C4-2B (cell line): Measurements from ENCODE around the gene CACNA1H.

Experiments
- H3K27ac ChIP-seq: fragments of 450-650 bp; 2 replicates; pipeline ENCODE4 v1.5.1; 2017
- ZFX ChIP-seq: fragments of 450-650 bp; IDR thresholded peaks from 2 replicates; pipeline ENCODE4 v1.6.1; 2017
- TF ChIP-seq, protein P1 (sequence below): fragments of 450-650 bp; conservative IDR thresholded peaks from 2 replicates; pipeline ENCODE4 v1.5.1; 2017; ENCODE audit warnings: mild to moderate bottlenecking

CACNA1H gene

DNA sequence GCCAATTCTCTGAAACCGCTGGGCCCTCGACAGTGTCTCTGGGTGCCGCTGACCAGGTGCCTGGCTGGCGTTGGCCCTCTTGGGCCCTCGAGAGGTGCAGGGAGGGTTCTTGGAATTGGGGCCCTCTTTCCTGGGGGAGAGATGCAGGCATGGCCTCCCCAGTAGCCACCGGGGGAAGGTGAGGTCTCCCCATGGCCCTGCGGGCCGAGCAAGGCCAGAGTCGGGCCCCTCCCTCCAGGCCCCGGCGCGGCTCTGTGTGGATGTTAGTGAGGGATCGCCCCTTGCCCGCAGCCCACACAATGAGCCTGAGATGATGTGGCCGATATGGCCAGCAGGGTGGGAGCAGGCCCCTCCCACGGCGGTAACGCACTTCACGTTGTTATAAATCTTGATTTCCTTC is 33.8 kb upstream of the CACNA1H start:
- no peak overlapping the region for H3K27ac ChIP-seq
- TF ChIP-seq, protein P1, sequence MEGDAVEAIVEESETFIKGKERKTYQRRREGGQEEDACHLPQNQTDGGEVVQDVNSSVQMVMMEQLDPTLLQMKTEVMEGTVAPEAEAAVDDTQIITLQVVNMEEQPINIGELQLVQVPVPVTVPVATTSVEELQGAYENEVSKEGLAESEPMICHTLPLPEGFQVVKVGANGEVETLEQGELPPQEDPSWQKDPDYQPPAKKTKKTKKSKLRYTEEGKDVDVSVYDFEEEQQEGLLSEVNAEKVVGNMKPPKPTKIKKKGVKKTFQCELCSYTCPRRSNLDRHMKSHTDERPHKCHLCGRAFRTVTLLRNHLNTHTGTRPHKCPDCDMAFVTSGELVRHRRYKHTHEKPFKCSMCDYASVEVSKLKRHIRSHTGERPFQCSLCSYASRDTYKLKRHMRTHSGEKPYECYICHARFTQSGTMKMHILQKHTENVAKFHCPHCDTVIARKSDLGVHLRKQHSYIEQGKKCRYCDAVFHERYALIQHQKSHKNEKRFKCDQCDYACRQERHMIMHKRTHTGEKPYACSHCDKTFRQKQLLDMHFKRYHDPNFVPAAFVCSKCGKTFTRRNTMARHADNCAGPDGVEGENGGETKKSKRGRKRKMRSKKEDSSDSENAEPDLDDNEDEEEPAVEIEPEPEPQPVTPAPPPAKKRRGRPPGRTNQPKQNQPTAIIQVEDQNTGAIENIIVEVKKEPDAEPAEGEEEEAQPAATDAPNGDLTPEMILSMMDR, result no peak
- no peak for TF ChIP-seq ZFX

DNA sequence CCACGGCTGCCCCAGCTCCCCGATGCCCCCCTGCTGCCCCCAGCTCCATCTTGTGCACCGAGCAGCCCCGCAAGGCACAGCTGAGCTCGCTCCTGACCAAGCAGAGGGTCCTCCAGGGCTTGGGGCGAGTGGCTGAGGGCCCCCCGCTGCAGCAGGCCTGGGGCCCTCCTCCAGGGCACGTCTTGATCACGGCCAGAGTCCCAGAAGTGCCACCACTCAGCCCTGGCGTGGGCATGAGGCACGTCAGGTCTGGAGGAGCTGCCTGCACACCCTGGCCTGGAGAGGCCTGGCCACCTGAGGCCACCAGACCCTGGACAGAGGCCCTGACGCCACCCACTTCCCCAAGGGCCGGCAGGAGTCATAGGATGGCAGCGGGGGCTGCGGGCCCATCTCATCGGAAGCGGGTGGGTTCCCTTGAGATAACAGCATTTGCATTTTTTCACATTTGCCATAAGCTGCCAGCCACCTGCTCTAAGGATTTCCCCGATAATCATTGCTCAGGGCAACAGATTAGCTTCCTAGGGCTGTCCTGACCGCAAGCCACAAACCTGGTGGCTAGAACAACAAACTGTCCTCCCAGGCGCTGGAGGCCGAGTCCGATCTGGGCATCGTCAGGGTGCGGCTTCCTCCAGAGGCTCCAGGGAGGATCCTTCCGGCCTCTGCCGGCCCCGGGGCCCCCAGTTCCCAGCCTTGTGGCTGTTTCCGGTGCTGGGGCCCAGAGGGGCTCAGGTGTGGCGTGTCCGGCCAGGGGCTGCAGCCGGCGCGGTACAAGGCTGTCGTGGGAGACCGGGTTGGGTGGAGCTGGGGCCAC is 32.9 kb upstream of the CACNA1H start:
- TF ChIP-seq, protein P1, result no peak
- no peak for TF ChIP-seq ZFX
- H3K27ac ChIP-seq, result no peak overlapping the region

DNA sequence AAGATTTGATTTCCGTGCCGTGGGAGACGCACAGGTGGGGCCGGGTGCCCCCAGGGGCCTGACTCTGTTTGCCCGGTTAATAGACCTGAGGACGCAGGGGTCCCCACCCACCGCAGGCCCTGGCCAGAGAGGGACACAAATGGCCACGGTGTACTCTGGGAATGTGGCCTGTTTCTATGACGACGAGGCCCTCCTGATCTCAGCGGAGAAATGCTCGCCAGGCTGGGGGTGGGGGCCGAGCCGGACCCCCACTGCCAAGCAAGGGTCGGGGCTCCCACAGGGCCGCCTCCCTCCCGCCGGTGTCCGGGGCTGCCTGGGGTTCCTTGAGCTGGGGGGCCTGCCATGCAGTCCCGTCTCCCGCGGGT is 32.3 kb upstream of the CACNA1H start:
- TF ChIP-seq, protein P1, result no peak
- TF ChIP-seq ZFX, result no peak

DNA sequence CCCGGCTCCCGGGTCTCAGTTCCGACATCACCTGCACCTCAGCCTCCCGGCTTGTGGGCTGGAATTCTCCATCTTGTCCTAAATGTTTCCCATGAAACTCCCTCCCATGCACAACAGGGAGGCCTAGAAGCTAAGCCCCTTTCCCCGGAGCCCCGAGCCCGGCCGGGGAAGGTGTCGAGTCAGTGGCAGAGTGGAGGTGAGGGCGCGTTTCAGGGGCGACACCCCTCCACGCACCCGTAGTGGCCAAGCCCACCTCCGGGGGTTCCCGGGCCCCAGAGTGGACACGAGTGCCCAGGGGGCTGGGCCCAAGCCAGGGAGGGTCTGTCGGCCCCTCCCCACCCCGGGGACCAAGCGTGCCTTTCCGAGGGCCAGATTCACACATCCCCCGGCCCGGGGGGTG is 31.9 kb upstream of the CACNA1H start:
- no peak for TF ChIP-seq ZFX
- TF ChIP-seq, protein P1, result no peak
- H3K27ac ChIP-seq, result no peak overlapping the region

More for the DNA sequence above, 32.3 kb upstream of the CACNA1H start:
- H3K27ac ChIP-seq, result no peak overlapping the region

DNA sequence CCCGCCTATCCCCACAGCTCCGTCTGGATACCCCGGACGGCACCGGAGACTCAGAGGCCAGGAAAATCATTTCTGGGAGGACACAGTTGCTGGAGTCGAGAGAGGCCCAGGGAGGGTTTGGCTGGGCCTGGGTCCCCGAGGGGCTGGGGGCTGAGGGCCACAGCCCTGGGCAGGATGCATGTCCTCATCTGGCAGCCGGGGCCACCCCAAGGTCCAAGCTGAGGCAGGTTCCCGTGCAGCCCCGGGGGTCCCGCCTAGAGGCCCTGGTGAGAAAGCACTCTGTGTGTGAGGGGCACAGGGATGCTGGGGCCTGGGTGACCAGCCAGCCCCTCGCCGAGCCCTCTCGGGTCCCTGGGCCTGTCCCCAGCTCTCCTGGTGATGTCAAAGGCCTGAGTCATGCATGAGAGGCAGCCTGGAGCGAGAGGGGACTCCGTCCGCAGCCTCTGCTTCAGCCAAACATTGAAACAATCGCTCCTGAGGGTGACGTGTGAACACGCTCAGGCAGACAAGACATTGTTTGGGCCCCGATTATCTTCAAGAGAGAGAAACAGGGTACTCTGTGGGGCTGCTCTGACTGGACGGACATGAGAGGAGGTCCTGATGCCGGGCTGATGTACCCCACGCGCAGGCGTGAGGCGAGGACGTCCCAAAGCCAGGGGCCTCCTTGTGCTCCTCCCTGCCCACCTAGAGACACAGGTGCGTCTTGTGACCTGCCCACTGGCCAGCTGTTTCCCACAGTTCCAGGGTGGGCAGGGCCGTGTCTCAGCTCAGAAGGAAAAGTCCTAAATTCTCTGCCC is 31.1 kb upstream of the CACNA1H start:
- H3K27ac ChIP-seq, result no peak overlapping the region

DNA sequence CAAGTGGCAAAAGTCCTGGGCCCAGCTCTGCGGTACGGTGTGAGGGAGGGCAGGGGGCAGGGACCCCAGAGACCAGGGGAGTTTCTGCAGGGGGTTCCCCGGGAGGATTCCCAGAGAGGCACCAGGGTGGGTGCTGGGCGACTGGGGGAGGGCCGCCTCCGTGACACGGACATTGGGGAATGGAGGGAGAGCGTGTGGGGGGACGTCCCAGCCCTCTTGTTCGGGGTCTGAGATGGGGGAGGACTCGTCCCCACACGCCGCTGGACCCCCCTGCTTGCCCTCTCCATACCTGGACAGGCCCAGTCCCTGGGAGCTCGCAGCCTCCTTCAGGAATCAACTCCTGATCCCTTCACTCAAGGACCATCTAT is 30.5 kb upstream of the CACNA1H start:
- TF ChIP-seq, protein P1, result no peak
- no peak for TF ChIP-seq ZFX
- H3K27ac ChIP-seq, result no peak overlapping the region

More for the DNA sequence above, 31.1 kb upstream of the CACNA1H start:
- TF ChIP-seq ZFX, result no peak
- TF ChIP-seq, protein P1, result no peak

DNA sequence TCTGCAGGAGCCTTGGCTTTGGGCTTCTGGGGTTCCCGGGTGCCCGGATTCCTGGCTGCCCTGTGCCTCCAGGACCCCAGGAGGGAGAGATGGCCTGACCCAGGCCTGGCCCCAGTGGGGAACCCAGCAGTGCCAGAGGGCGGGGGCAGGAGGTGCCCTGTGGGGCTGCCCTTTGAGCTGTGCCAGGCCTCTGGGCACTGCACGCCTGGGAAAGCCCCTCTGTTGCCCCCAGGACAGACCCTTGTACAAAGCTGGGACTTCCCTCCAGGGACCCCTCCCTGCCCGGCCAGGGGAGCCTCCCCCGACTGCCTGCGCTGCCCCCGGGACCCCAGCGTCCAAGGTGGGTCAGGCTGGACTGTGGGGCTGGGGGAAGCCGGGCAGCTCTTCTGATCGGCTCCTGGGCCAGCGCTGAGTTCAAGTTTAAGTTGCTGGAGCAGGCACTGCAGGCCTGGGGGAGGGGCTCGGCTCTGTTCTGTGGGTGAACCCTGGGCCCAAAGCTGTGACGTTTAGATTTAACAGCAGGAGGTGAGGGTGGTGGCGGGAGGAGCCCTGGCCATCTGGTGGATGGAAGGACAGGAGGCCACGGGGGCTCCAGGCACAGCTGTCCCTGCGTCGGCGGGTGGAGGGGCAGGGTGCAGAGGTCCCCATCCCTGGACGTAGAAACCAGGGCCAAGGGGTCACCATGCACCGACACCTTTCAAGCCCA is 29.2 kb upstream of the CACNA1H start:
- TF ChIP-seq, protein P1, result no peak
- no peak for TF ChIP-seq ZFX
- H3K27ac ChIP-seq, result no peak overlapping the region
